IMR-90 (cell line): ENCODE measurements around the gene IKZF3.
A peak's percentile ranks its signal among the peaks of the same experiment; 100 is the strongest.

Source experiments
- CEBPB ChIP-seq: IDR thresholded peaks from 2 replicates; pipeline ENCODE4 v1.6.1; 2012; ENCODE audit warnings: low read depth, low read length, improper control_type of control experiment
- FOS ChIP-seq: fragments of 150-350 bp; IDR thresholded peaks from 2 replicates; pipeline ENCODE4 v1.6.1; 2016; ENCODE audit warnings: low read depth, low read length
- MAFK ChIP-seq: IDR thresholded peaks from 2 replicates; pipeline ENCODE4 v1.6.1; 2012; ENCODE audit warnings: low read depth, low read length, improper control_type of control experiment
- MXI1 ChIP-seq: IDR thresholded peaks from 2 replicates; pipeline ENCODE4 v1.6.1; 2012; ENCODE audit warnings: low read depth, mild to moderate bottlenecking, low read length, moderate library complexity, borderline replicate concordance
- POLR2A ChIP-seq: IDR thresholded peaks from 2 replicates; pipeline ENCODE4 v1.6.1; 2012; ENCODE audit warnings: mild to moderate bottlenecking, low read depth, low read length
- RAD21 ChIP-seq: IDR thresholded peaks from 2 replicates; pipeline ENCODE4 v1.6.1; 2012; ENCODE audit warnings: low read length, improper control_type of control experiment
- RFX5 ChIP-seq: IDR thresholded peaks from 2 replicates; pipeline ENCODE4 v1.8.0; 2012; ENCODE audit warnings: low read depth, mild to moderate bottlenecking, low read length, moderate library complexity
- SMC3 ChIP-seq: fragments of 150-350 bp; IDR thresholded peaks from 2 replicates; pipeline ENCODE4 v1.6.1; 2016; ENCODE audit warnings: low read depth, mild to moderate bottlenecking, antibody characterized with exemption, low read length, moderate library complexity
- TF ChIP-seq, protein P1 (sequence below): conservative IDR thresholded peaks from 2 replicates; pipeline ENCODE4 v1.5.1; 2012; ENCODE audit warnings: mild to moderate bottlenecking, low read depth, low read length, improper control_type of control experiment

DNA sequence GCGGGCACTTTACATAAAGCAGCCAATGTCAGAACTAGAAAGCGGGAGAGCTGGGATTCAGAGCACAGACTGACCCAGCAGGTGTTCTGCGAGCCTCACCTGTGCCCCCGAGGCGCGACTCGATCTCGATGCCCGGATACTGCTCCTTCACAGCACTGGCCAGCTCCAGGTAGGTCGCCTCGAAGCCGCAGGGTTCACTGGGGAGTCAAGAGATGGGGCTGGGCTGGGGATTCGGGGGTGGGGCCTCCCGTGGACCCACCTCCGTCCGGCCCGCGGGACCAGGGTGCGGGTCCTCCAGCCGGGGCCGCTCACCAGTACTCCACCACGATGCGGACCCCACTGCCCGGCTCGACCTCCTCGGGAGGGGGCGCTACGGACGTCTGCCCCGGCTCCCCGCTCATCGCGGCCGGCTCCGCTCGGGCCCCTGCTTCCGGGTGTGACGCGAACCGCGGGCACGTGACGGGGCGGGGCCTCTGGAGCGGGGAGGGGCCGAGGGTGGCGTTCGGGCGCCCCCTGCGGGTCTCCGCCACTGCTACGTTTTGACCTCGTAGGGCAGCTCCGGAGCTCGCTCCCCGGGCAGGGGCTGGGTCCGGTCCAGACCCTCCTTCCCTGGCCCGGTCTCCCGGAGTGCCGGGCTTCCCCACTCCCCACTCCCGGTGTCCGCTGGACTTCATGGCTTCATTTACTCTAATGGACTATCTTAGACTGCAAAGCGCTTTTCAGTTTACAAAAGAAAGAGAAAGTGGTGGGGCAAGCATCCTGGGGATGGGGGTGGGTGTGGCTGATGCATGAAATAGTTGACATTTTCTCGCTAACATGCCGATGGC lies 133.8 kb downstream of the IKZF3 start, which contains the start of gene MIEN1:
- TF ChIP-seq POLR2A: peak; percentile 84
- TF ChIP-seq RFX5: no peak
- TF ChIP-seq MXI1: peak; percentile 32; the same call in 1 of the 2 replicates
- no peak for TF ChIP-seq CEBPB
- TF ChIP-seq, protein P1, sequence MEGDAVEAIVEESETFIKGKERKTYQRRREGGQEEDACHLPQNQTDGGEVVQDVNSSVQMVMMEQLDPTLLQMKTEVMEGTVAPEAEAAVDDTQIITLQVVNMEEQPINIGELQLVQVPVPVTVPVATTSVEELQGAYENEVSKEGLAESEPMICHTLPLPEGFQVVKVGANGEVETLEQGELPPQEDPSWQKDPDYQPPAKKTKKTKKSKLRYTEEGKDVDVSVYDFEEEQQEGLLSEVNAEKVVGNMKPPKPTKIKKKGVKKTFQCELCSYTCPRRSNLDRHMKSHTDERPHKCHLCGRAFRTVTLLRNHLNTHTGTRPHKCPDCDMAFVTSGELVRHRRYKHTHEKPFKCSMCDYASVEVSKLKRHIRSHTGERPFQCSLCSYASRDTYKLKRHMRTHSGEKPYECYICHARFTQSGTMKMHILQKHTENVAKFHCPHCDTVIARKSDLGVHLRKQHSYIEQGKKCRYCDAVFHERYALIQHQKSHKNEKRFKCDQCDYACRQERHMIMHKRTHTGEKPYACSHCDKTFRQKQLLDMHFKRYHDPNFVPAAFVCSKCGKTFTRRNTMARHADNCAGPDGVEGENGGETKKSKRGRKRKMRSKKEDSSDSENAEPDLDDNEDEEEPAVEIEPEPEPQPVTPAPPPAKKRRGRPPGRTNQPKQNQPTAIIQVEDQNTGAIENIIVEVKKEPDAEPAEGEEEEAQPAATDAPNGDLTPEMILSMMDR: peak; percentile 89
- TF ChIP-seq SMC3: peak; percentile 40
- peak; percentile 43 for TF ChIP-seq RAD21
- TF ChIP-seq FOS: no peak
- TF ChIP-seq MAFK: no peak
